ENCODE results near the gene PSME2. TPM values are rescaled to one million over a fixed set of nuclear protein-coding genes. Genes with fewer than 3 reads are reported as not detected.

Gene PSME2
- total and polyA plus RNA-seq, 2 of the 13 experiments (the other 11 are each of a cell fraction or from before 2014, with no cell fraction given): 332 to 716 TPM

DNA sequence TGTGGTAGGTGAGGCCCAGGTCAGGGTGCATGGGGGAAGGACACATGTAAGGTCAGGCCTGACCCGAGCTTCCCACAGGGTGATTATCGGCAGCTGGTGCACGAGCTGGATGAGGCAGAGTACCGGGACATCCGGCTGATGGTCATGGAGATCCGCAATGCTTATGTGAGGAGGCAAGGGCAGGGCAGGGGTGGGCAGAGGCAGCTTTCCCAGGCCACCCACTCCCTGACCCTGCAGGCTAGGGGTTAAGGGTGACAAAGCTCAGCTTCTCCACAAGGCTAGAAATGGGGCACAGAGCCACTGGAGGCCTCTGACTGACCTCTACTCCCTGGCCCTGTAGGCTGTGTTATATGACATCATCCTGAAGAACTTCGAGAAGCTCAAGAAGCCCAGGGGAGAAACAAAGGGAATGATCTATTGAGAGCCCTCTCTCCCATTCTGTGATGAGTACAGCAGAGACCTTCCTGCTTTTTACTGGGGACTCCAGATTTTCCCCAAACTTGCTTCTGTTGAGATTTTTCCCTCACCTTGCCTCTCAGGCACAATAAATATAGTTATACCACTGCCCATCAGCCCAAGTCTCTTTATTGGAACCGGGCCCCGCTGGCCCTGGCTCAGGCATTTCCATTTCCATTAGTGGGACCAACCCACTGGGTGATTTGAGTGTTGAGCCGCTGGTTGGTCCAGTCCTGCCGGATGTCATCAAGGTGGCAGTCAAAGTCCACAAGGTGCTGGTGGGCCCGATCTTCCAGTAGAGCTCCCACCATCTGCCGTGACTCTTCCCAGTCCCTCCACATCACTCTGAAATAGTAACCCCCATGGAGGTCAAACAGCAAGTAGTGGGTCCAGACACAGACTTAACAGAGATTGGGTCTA lies 7.8 kb downstream of the PSME2 start (continued):
- 0 out of 2 replicates have a peak, but pooled peaks have one; percentile 20 for TF ChIP-seq ZFP90 (CRISPR knock-in tag; IDR thresholded peaks at IDR 0.05; ENCODE audit: borderline replicate concordance)
- TF ChIP-seq, protein P1, sequence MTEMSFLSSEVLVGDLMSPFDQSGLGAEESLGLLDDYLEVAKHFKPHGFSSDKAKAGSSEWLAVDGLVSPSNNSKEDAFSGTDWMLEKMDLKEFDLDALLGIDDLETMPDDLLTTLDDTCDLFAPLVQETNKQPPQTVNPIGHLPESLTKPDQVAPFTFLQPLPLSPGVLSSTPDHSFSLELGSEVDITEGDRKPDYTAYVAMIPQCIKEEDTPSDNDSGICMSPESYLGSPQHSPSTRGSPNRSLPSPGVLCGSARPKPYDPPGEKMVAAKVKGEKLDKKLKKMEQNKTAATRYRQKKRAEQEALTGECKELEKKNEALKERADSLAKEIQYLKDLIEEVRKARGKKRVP (CRISPR knock-in tag; IDR thresholded peaks at IDR 0.05): no peak
- no peak for TF ChIP-seq THAP8 (CRISPR knock-in tag; IDR thresholded peaks at IDR 0.05; ENCODE audit: borderline replicate concordance)
- peak; percentile 12 for TF ChIP-seq HNRNPH1 (optimal IDR thresholded peaks at IDR 0.05; ENCODE audit: low read depth, low read length)
- no peak for TF ChIP-seq HIVEP1 (CRISPR knock-in tag; IDR thresholded peaks at IDR 0.05)
- TF ChIP-seq GPN1 (CRISPR knock-in tag; IDR thresholded peaks at IDR 0.05; ENCODE audit: borderline replicate concordance): peak; percentile 61; the same call in 1 of the 2 replicates
- TF ChIP-seq, protein P2, sequence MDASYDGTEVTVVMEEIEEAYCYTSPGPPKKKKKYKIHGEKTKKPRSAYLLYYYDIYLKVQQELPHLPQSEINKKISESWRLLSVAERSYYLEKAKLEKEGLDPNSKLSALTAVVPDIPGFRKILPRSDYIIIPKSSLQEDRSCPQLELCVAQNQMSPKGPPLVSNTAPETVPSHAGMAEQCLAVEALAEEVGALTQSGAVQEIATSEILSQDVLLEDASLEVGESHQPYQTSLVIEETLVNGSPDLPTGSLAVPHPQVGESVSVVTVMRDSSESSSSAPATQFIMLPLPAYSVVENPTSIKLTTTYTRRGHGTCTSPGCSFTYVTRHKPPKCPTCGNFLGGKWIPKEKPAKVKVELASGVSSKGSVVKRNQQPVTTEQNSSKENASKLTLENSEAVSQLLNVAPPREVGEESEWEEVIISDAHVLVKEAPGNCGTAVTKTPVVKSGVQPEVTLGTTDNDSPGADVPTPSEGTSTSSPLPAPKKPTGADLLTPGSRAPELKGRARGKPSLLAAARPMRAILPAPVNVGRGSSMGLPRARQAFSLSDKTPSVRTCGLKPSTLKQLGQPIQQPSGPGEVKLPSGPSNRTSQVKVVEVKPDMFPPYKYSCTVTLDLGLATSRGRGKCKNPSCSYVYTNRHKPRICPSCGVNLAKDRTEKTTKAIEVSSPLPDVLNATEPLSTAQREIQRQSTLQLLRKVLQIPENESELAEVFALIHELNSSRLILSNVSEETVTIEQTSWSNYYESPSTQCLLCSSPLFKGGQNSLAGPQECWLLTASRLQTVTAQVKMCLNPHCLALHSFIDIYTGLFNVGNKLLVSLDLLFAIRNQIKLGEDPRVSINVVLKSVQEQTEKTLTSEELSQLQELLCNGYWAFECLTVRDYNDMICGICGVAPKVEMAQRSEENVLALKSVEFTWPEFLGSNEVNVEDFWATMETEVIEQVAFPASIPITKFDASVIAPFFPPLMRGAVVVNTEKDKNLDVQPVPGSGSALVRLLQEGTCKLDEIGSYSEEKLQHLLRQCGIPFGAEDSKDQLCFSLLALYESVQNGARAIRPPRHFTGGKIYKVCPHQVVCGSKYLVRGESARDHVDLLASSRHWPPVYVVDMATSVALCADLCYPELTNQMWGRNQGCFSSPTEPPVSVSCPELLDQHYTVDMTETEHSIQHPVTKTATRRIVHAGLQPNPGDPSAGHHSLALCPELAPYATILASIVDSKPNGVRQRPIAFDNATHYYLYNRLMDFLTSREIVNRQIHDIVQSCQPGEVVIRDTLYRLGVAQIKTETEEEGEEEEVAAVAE (CRISPR knock-in tag; IDR thresholded peaks at IDR 0.05; ENCODE audit: borderline replicate concordance): no peak
- TF ChIP-seq NR0B2 (CRISPR knock-in tag; IDR thresholded peaks at IDR 0.05): 0 out of 2 replicates have a peak, but pooled peaks have one; percentile 55
- TF ChIP-seq ZUFSP (CRISPR knock-in tag; IDR thresholded peaks at IDR 0.05; ENCODE audit: borderline replicate concordance): no peak
- TF ChIP-seq ASH2L (IDR thresholded peaks at IDR 0.05; ENCODE audit: insufficient read length, low read depth, low read length): no peak
- TF ChIP-seq SMAD3 (CRISPR knock-in tag; IDR thresholded peaks at IDR 0.05): no peak
- peak; percentile 54; the same call in 1 of the 2 replicates for TF ChIP-seq ZNF768 (CRISPR knock-in tag; IDR thresholded peaks at IDR 0.05)
- no peak for TF ChIP-seq RAD51 (IDR thresholded peaks at IDR 0.05; ENCODE audit: borderline replicate concordance)
- TF ChIP-seq MAF1 (CRISPR knock-in tag; IDR thresholded peaks at IDR 0.05; ENCODE audit: borderline replicate concordance): no peak
